HUES64 (cell line): Measurements from ENCODE around the gene SEMA3E.

Source experiments
- H3K27ac ChIP-seq: 2 replicates; pipeline ENCODE4 v1.7.0; 2013; ENCODE audit warnings: low read depth, low read length, inconsistent platforms
- H3K27me3 ChIP-seq: 2 replicates; pipeline ENCODE4 v1.6.1; 2013; ENCODE audit warnings: mild to moderate bottlenecking, low read length; ENCODE audit not compliant: insufficient read depth
- H3K36me3 ChIP-seq: 2 replicates; pipeline ENCODE4 v1.6.1; 2013; ENCODE audit warnings: mild to moderate bottlenecking, low read length; ENCODE audit not compliant: insufficient read depth
- H3K4me1 ChIP-seq: 2 replicates; pipeline ENCODE4 v1.6.1; 2013; ENCODE audit warnings: mild to moderate bottlenecking, low read length, moderate library complexity; ENCODE audit not compliant: insufficient read depth
- H3K4me3 ChIP-seq: 2 replicates; pipeline ENCODE4 v1.5.1; 2013; ENCODE audit warnings: mild to moderate bottlenecking, low read length, moderate library complexity
- H3K9ac ChIP-seq: 2 replicates; pipeline ENCODE4 v1.6.1; 2013; ENCODE audit warnings: mild to moderate bottlenecking, low read depth, low read length
- H3K9me3 ChIP-seq: 2 replicates; pipeline ENCODE4 v1.6.1; 2013; ENCODE audit warnings: low read depth, low read length; ENCODE audit not compliant: insufficient read depth
- WGBS: fragments of 150-250, 120-280 bp; methylation state at CpG from one replicate; pipeline ENCODE4 v1.1.7; 2013; ENCODE audit warnings: missing lambda C conversion rate; 5-methylcytosine and 5-hydroxymethylcytosine counted together

Gene SEMA3E

GRCh38 chr7:83415840-83416239, 233.1 kb downstream of the SEMA3E start:
- Histone ChIP-seq H3K4me1 (peaks cover 68% of the 10 kb centered on the region), H3K4me3 (peak overlapping the region; percentile 38), H3K27me3 (no peaks in the 10 kb centered on the region), H3K9ac (peak overlapping the region; percentile 53; the same call in 1 of the 2 replicates), H3K27ac (peak overlapping the region; percentile 68), H3K36me3 (no peaks in the 10 kb centered on the region), H3K9me3 (no peaks in the 10 kb centered on the region)
- 43% methylated on average over 2 of the region's 2 CpGs for WGBS

- Histone ChIP-seq H3K4me3 (no peak overlapping the region), H3K9ac (no peak overlapping the region), H3K27ac (peak overlapping the region; percentile 42; the same call in 1 of the 2 replicates), H3K36me3 (no peaks in the 10 kb centered on the region), H3K27me3 (no peaks in the 10 kb centered on the region), H3K9me3 (no peaks in the 10 kb centered on the region), H3K4me1 (peaks cover 62% of the 10 kb centered on the region)
- WGBS: 20% methylated on average over 1 of the region's 2 CpGs
Observed at GRCh38 chr7:83414947-83415346, 234.0 kb downstream of the SEMA3E start.

GRCh38 chr7:83413831-83414230, 235.1 kb downstream of the SEMA3E start:
- WGBS: 50% methylated on average over 3 of the region's 4 CpGs
- H3K9me3 ChIP-seq: no peaks in the 10 kb centered on the region
- no peaks in the 10 kb centered on the region for H3K27me3 ChIP-seq
- H3K4me3 ChIP-seq: no peak overlapping the region
- H3K36me3 ChIP-seq: no peaks in the 10 kb centered on the region
- no peak overlapping the region for H3K9ac ChIP-seq
- peak overlapping the region; percentile 36; the same call in 1 of the 2 replicates for H3K27ac ChIP-seq
- H3K4me1 ChIP-seq: peaks cover 62% of the 10 kb centered on the region

GRCh38 chr7:83413424-83413823, 235.5 kb downstream of the SEMA3E start:
- Histone ChIP-seq H3K4me3 (no peak overlapping the region), H3K36me3 (no peaks in the 10 kb centered on the region), H3K27me3 (no peaks in the 10 kb centered on the region), H3K9me3 (no peaks in the 10 kb centered on the region), H3K27ac (peak overlapping the region; percentile 36; the same call in 1 of the 2 replicates), H3K4me1 (peaks cover 60% of the 10 kb centered on the region), H3K9ac (no peak overlapping the region)
- 55% methylated on average over 1 of the region's 2 CpGs for WGBS

- Histone ChIP-seq H3K27me3 (no peaks in the 10 kb centered on the region), H3K27ac (no peak overlapping the region), H3K9me3 (no peaks in the 10 kb centered on the region), H3K36me3 (no peaks in the 10 kb centered on the region), H3K4me3 (no peak overlapping the region), H3K9ac (no peak overlapping the region), H3K4me1 (peaks cover 42% of the 10 kb centered on the region)
- 21% methylated on average over 2 of the region's 3 CpGs for WGBS
Observed at GRCh38 chr7:83410989-83411591, 237.8 kb downstream of the SEMA3E start.

- no peaks in the 10 kb centered on the region for H3K36me3 ChIP-seq
- no peaks in the 10 kb centered on the region for H3K9me3 ChIP-seq
- no peak overlapping the region for H3K27ac ChIP-seq
- no peak overlapping the region for H3K4me3 ChIP-seq
- H3K9ac ChIP-seq: no peak overlapping the region
- H3K27me3 ChIP-seq: no peaks in the 10 kb centered on the region
- no peaks in the 10 kb centered on the region for H3K4me1 ChIP-seq
Observed at GRCh38 chr7:83394776-83395175, 254.2 kb downstream of the SEMA3E start.

- H3K9me3 ChIP-seq: no peaks in the 10 kb centered on the region
- H3K27ac ChIP-seq: no peak overlapping the region
- no peaks in the 10 kb centered on the region for H3K27me3 ChIP-seq
- H3K4me3 ChIP-seq: no peak overlapping the region
- H3K36me3 ChIP-seq: no peaks in the 10 kb centered on the region
- H3K4me1 ChIP-seq: no peaks in the 10 kb centered on the region
- H3K9ac ChIP-seq: no peak overlapping the region
Observed at GRCh38 chr7:83388436-83388835, 260.5 kb downstream of the SEMA3E start.

GRCh38 chr7:83366629-83367028, 282.3 kb downstream of the SEMA3E start:
- H3K9ac ChIP-seq: no peak overlapping the region
- no CpG with 5 or more reads among the region's 2 CpGs for WGBS
- no peak overlapping the region for H3K4me3 ChIP-seq
- H3K36me3 ChIP-seq: no peaks in the 10 kb centered on the region
- H3K9me3 ChIP-seq: no peaks in the 10 kb centered on the region
- no peaks in the 10 kb centered on the region for H3K27me3 ChIP-seq
- no peaks in the 10 kb centered on the region for H3K4me1 ChIP-seq
- H3K27ac ChIP-seq: no peak overlapping the region

- Histone ChIP-seq H3K9ac (no peak overlapping the region), H3K27ac (no peak overlapping the region), H3K4me3 (no peak overlapping the region), H3K27me3 (no peaks in the 10 kb centered on the region), H3K36me3 (no peaks in the 10 kb centered on the region), H3K9me3 (no peaks in the 10 kb centered on the region), H3K4me1 (no peaks in the 10 kb centered on the region)
Observed at GRCh38 chr7:83365746-83366145, 283.2 kb downstream of the SEMA3E start.

GRCh38 chr7:83362871-83363550, 285.9 kb downstream of the SEMA3E start:
- H3K9me3 ChIP-seq: no peaks in the 10 kb centered on the region
- H3K36me3 ChIP-seq: no peaks in the 10 kb centered on the region
- WGBS: 83% methylated on average over 8 of the region's 8 CpGs
- H3K9ac ChIP-seq: no peak overlapping the region
- H3K4me3 ChIP-seq: no peak overlapping the region
- H3K27ac ChIP-seq: no peak overlapping the region
- H3K27me3 ChIP-seq: no peaks in the 10 kb centered on the region
- H3K4me1 ChIP-seq: no peaks in the 10 kb centered on the region

GRCh38 chr7:83359108-83359507, 289.8 kb downstream of the SEMA3E start:
- Histone ChIP-seq H3K36me3 (no peaks in the 10 kb centered on the region), H3K9ac (no peak overlapping the region), H3K27me3 (no peaks in the 10 kb centered on the region), H3K4me3 (no peak overlapping the region), H3K27ac (no peak overlapping the region), H3K4me1 (no peaks in the 10 kb centered on the region), H3K9me3 (no peaks in the 10 kb centered on the region)
- WGBS: 90% methylated on average over 1 of the region's 1 CpG
